NCI-H774 (cell line): ENCODE results near the gene SLC25A4.
"Not testable (repeated sequence)": the region's sequence is repeated elsewhere in the genome, so short reads cannot be mapped to it uniquely, and the experiment has no call there.

Experiments
- DNase-seq: peaks from one replicate; lab custom pipeline; 2025; lab: John Stamatoyannopoulos, UW

SLC25A4 gene

GRCh38 chr4:185142912-185143600 lies at the start of gene SLC25A4:
TSS of gene SLC25A4 (plus strand) at chr4:185143266. CDS start at chr4:185143373, 107 bp downstream.
- DNase-seq: peak; percentile 53

GRCh38 chr4:185093603-185094002 lies 49.5 kb upstream of the SLC25A4 start:
- DNase-seq: no peak

GRCh38 chr4:185096032-185096653 lies 46.9 kb upstream of the SLC25A4 start:
- DNase-seq: peak; percentile 17

GRCh38 chr4:185098474-185098873 lies 44.6 kb upstream of the SLC25A4 start:
- DNase-seq: no peak

- DNase-seq: no peak
Measured at GRCh38 chr4:185099024-185099682, 43.9 kb upstream of the SLC25A4 start.

GRCh38 chr4:185099940-185100339 lies 43.1 kb upstream of the SLC25A4 start:
- no peak for DNase-seq

- no peak for DNase-seq
Measured at GRCh38 chr4:185100423-185100822, 42.6 kb upstream of the SLC25A4 start.

GRCh38 chr4:185101354-185101890 lies 41.6 kb upstream of the SLC25A4 start:
- no peak for DNase-seq

GRCh38 chr4:185104733-185105132 lies 38.3 kb upstream of the SLC25A4 start:
- no peak for DNase-seq

- no peak for DNase-seq
Measured at GRCh38 chr4:185106353-185106752, 36.7 kb upstream of the SLC25A4 start.

- DNase-seq: not testable (repeated sequence)
Measured at GRCh38 chr4:185107574-185107973, 35.5 kb upstream of the SLC25A4 start.

GRCh38 chr4:185108185-185108584 lies 34.9 kb upstream of the SLC25A4 start:
- no peak for DNase-seq

- DNase-seq: no peak
Measured at GRCh38 chr4:185108669-185109068, 34.4 kb upstream of the SLC25A4 start.

- DNase-seq: no peak
Measured at GRCh38 chr4:185109736-185110135, 33.3 kb upstream of the SLC25A4 start.

GRCh38 chr4:185110375-185110823 lies 32.7 kb upstream of the SLC25A4 start:
- DNase-seq: no peak

GRCh38 chr4:185112104-185112503 lies 31.0 kb upstream of the SLC25A4 start:
- DNase-seq: no peak

- no peak for DNase-seq
Measured at GRCh38 chr4:185113340-185113739, 29.7 kb upstream of the SLC25A4 start.

GRCh38 chr4:185115827-185116232 lies 27.2 kb upstream of the SLC25A4 start:
- DNase-seq: no peak

GRCh38 chr4:185117300-185117934 lies 25.6 kb upstream of the SLC25A4 start:
- no peak for DNase-seq

- no peak for DNase-seq
Measured at GRCh38 chr4:185118876-185119275, 24.2 kb upstream of the SLC25A4 start.

- not testable (repeated sequence) for DNase-seq
Measured at GRCh38 chr4:185119467-185119866, 23.6 kb upstream of the SLC25A4 start.

- DNase-seq: no peak
Measured at GRCh38 chr4:185119927-185120630, 23.0 kb upstream of the SLC25A4 start.
